ENCODE results near the gene RUBCNL. TPM values are rescaled to one million over a fixed set of nuclear protein-coding genes. Genes with fewer than 3 reads are reported as not detected.

The RUBCNL gene
- total and polyA plus RNA-seq, 4 donors: 1.6 to 11.5 (median 5.5) TPM

- Histone ChIP-seq H3K9me3 (ENCODE audit: control insufficient read depth in 4 of 4, insufficient read depth in 3 of 4, low read length in 3 of 4) (peaks cover 0 to 5% (median 2%) of the 10 kb centered on the region in 4 donors), H3K27me3 (ENCODE audit: control insufficient read depth in 3 of 3, insufficient read depth in 3 of 3, low read length in 2 of 3) (no peaks in the 10 kb centered on the region), H3K36me3 (ENCODE audit: control insufficient read depth in 4 of 4, insufficient read depth in 4 of 4, low read length in 4 of 4) (no peaks in the 10 kb centered on the region), H3K4me1 (ENCODE audit: control insufficient read depth in 5 of 5, insufficient read depth in 5 of 5, low read length in 5 of 5) (no peaks in the 10 kb centered on the region), H3K4me3 (no peak overlapping the region), H3K27ac (ENCODE audit: low read depth in 1 of 2, low read length in 1 of 2) (no peak overlapping the region), H3K9ac (ENCODE audit: insufficient read depth in 1 of 2, low read length in 2 of 2) (no peak overlapping the region)
- no peak for ATAC-seq (ENCODE audit: insufficient read depth, low FRiP score)
- DNase-seq: no peak
- no peak for TF ChIP-seq CTCF (IDR thresholded peaks at IDR 0.05; ENCODE audit: control extremely low read depth, extremely low read depth)
- WGBS, 2 donors: 92 to 97% methylated on average over 1 of the region's 1 CpG
Observed at GRCh38 chr13:46340011-46340410, 47.0 kb downstream of the RUBCNL start.

GRCh38 chr13:46339035-46339666, 47.9 kb downstream of the RUBCNL start:
- Histone ChIP-seq H3K4me1 (ENCODE audit: control insufficient read depth in 5 of 5, insufficient read depth in 5 of 5, low read length in 5 of 5) (no peaks in the 10 kb centered on the region), H3K4me3 (no peak overlapping the region), H3K27me3 (ENCODE audit: control insufficient read depth in 3 of 3, insufficient read depth in 3 of 3, low read length in 2 of 3) (no peaks in the 10 kb centered on the region), H3K36me3 (ENCODE audit: control insufficient read depth in 4 of 4, insufficient read depth in 4 of 4, low read length in 4 of 4) (no peaks in the 10 kb centered on the region), H3K27ac (ENCODE audit: low read depth in 1 of 2, low read length in 1 of 2) (peak overlapping the region in 1 of 2 donors; percentile 13), H3K9me3 (ENCODE audit: control insufficient read depth in 4 of 4, insufficient read depth in 3 of 4, low read length in 3 of 4) (peaks cover 0 to 5% (median 2%) of the 10 kb centered on the region in 4 donors), H3K9ac (ENCODE audit: insufficient read depth in 1 of 2, low read length in 2 of 2) (no peak overlapping the region)
- peak in 2 of 3 donors; percentile 28 for DNase-seq
- no peak for TF ChIP-seq CTCF (IDR thresholded peaks at IDR 0.05; ENCODE audit: control extremely low read depth, extremely low read depth)
- ATAC-seq (ENCODE audit: insufficient read depth, low FRiP score): peak; percentile 27
- WGBS, 2 donors: 36 to 51% methylated on average over 10 of the region's 10 CpGs

GRCh38 chr13:46337700-46338099, 49.4 kb downstream of the RUBCNL start:
- ATAC-seq (ENCODE audit: insufficient read depth, low FRiP score) (no peak), DNase-seq (peak in 2 of 3 donors; percentile 22 to 40)
- H3K9me3 ChIP-seq (ENCODE audit: control insufficient read depth in 4 of 4, insufficient read depth in 3 of 4, low read length in 3 of 4): peaks cover 0 to 5% (median 2%) of the 10 kb centered on the region in 4 donors
- H3K4me3 ChIP-seq: no peak overlapping the region
- WGBS, 2 donors: 42 to 52% methylated on average over 3 of the region's 3 CpGs
- TF ChIP-seq CTCF (IDR thresholded peaks at IDR 0.05; ENCODE audit: control extremely low read depth, extremely low read depth): no peak
- H3K9ac ChIP-seq (ENCODE audit: insufficient read depth in 1 of 2, low read length in 2 of 2): no peak overlapping the region
- no peak overlapping the region for H3K27ac ChIP-seq (ENCODE audit: low read depth in 1 of 2, low read length in 1 of 2)
- no peaks in the 10 kb centered on the region for H3K36me3 ChIP-seq (ENCODE audit: control insufficient read depth in 4 of 4, insufficient read depth in 4 of 4, low read length in 4 of 4)
- H3K27me3 ChIP-seq (ENCODE audit: control insufficient read depth in 3 of 3, insufficient read depth in 3 of 3, low read length in 2 of 3): no peaks in the 10 kb centered on the region
- H3K4me1 ChIP-seq (ENCODE audit: control insufficient read depth in 5 of 5, insufficient read depth in 5 of 5, low read length in 5 of 5): no peaks in the 10 kb centered on the region

All from lung (tissue), 12 donors.